ENCODE data around the gene MAGI2. TPM values are rescaled to one million over a fixed set of nuclear protein-coding genes. Genes with fewer than 3 reads are reported as not detected.

The MAGI2 gene
- total RNA-seq, 3 donors from 2014 or later (not counting 1 experiment from before 2014, with no cell fraction given) = 0.09 to 0.48 (median 0.27) TPM

DNA sequence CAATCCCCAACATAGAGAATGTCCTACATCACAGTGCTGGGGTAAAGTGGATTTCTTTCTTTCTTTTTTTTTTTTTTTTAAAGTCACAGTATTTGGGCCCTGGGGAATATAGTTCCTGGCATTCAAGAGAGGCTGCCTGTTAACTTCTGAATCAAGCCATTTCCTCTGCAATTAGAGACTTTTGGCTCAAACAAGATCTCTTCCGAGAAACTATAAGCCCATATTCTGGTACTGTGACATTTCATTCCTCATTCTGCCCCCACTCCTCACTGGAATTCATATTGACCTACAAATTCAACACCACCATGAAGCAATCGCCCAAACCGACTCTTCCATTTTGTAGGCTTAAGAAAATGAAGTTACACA, 1467.5 kb downstream of the MAGI2 start:
- no peak overlapping the region for H3K27ac ChIP-seq (ENCODE audit: low read length)
- Mint-ChIP-seq H3K4me1 (no peaks in the 10 kb centered on the region), H3K27ac (no peak overlapping the region), H3K27me3 (ENCODE audit: low read depth in 2 of 2) (peaks cover 3 to 5% of the 10 kb centered on the region in 2 donors), H3K4me3 (no peak overlapping the region), H3K9me3 (no peaks in the 10 kb centered on the region), H3K36me3 (no peaks in the 10 kb centered on the region)
- H3K4me3 ChIP-seq (ENCODE audit: low read length) = no peak overlapping the region
- intact Hi-C loops (cut with micrococcal nuclease) = no loop called here
- no peaks in the 10 kb centered on the region for H3K36me3 ChIP-seq (ENCODE audit: control insufficient read depth, insufficient read depth, low read length)
- ATAC-seq (no peak), DNase-seq (no peak)
- no peaks in the 10 kb centered on the region for H3K27me3 ChIP-seq (ENCODE audit: control insufficient read depth, insufficient read depth, low read length)
- 83% methylated on average over 3 of the region's 3 CpGs for WGBS (ENCODE audit: insufficient coverage)
- no peaks in the 10 kb centered on the region for H3K4me1 ChIP-seq (ENCODE audit: control insufficient read depth, insufficient read depth, low read length)
- H3K9me3 ChIP-seq (ENCODE audit: control insufficient read depth, insufficient read depth, low read length) = no peaks in the 10 kb centered on the region
- TF ChIP-seq, protein P1, sequence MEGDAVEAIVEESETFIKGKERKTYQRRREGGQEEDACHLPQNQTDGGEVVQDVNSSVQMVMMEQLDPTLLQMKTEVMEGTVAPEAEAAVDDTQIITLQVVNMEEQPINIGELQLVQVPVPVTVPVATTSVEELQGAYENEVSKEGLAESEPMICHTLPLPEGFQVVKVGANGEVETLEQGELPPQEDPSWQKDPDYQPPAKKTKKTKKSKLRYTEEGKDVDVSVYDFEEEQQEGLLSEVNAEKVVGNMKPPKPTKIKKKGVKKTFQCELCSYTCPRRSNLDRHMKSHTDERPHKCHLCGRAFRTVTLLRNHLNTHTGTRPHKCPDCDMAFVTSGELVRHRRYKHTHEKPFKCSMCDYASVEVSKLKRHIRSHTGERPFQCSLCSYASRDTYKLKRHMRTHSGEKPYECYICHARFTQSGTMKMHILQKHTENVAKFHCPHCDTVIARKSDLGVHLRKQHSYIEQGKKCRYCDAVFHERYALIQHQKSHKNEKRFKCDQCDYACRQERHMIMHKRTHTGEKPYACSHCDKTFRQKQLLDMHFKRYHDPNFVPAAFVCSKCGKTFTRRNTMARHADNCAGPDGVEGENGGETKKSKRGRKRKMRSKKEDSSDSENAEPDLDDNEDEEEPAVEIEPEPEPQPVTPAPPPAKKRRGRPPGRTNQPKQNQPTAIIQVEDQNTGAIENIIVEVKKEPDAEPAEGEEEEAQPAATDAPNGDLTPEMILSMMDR (IDR thresholded peaks at IDR 0.05) = no peak

DNA sequence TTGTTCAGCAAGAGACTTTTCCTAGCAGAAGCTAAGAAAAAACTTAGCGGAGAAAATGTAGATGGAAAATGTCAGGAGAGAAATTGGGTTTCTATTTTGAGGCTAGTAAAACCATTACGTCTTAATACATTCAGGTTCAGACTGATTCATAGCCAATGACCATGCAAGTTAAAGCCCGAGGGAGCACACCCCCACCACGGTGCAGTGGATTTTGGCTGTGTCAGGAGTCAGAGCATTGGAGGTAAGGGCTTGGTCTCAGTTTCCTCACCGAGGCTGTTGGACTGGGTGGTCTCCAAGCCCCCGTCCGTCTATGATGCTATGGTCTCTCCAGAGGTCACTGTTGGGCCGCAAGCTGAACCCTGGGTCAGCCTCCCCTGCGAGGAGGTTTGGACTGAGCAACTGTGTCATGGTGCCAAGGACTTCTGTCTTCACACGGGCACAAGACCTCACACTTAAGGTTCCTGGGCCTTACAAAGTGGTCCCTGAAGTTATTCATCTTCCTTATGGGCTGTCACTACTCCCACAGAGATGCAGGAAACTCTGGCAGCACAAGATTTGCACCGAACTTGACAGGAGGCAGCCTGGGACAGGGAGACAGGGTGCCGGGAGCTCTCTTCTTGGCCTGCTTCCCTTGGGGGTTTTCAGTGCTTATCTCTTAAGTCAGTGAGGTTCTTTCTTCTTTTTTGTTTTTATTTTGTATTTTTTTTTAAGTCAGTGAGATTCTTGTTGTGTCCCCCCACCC, 1468.1 kb downstream of the MAGI2 start:
- Histone ChIP-seq H3K27me3 (ENCODE audit: control insufficient read depth, insufficient read depth, low read length) (no peaks in the 10 kb centered on the region), H3K4me1 (ENCODE audit: control insufficient read depth, insufficient read depth, low read length) (no peaks in the 10 kb centered on the region), H3K4me3 (ENCODE audit: low read length) (no peak overlapping the region), H3K36me3 (ENCODE audit: control insufficient read depth, insufficient read depth, low read length) (no peaks in the 10 kb centered on the region), H3K9me3 (ENCODE audit: control insufficient read depth, insufficient read depth, low read length) (no peaks in the 10 kb centered on the region), H3K27ac (ENCODE audit: low read length) (no peak overlapping the region)
- H3K36me3 Mint-ChIP-seq = no peaks in the 10 kb centered on the region
- H3K27ac Mint-ChIP-seq = no peak overlapping the region
- DNase-seq = no peak
- H3K4me1 Mint-ChIP-seq = no peaks in the 10 kb centered on the region
- ATAC-seq = no peak
- intact Hi-C loops (cut with micrococcal nuclease) = no loop called here
- 73% methylated on average over 12 of the region's 12 CpGs for WGBS (ENCODE audit: insufficient coverage)
- H3K4me3 Mint-ChIP-seq = no peak overlapping the region
- TF ChIP-seq, protein P1 (IDR thresholded peaks at IDR 0.05) = no peak
- H3K9me3 Mint-ChIP-seq = no peaks in the 10 kb centered on the region
- H3K27me3 Mint-ChIP-seq (ENCODE audit: low read depth in 2 of 2) = peaks cover 4 to 8% of the 10 kb centered on the region in 2 donors

DNA sequence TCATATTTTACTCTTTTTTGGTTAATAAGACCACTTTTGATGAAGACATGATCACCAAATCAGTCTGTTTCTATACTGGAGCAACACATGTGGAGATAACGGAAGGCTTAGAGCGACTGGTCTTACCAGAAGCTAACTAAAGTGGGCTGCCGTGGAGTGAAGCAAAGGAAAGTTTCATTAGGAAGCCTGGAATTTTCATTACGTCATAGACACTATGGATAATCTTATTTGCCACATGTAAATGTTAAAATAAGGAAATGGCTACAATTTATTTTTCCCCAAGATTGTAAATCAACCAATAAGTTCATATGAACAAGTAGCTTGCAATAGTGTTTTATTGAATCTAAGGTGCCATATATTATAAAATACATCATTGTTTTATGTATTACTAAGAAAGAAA, 1469.5 kb downstream of the MAGI2 start:
- peaks cover 4 to 18% of the 10 kb centered on the region in 2 donors for H3K27me3 Mint-ChIP-seq (ENCODE audit: low read depth in 2 of 2)
- no peak for ATAC-seq
- no peaks in the 10 kb centered on the region for H3K4me1 ChIP-seq (ENCODE audit: control insufficient read depth, insufficient read depth, low read length)
- H3K27ac Mint-ChIP-seq = no peak overlapping the region
- H3K9me3 Mint-ChIP-seq = no peaks in the 10 kb centered on the region
- no peak for DNase-seq
- H3K4me3 ChIP-seq (ENCODE audit: low read length) = no peak overlapping the region
- H3K4me3 Mint-ChIP-seq = no peak overlapping the region
- no peaks in the 10 kb centered on the region for H3K4me1 Mint-ChIP-seq
- intact Hi-C loops (cut with micrococcal nuclease) = no loop called here
- no peak overlapping the region for H3K27ac ChIP-seq (ENCODE audit: low read length)
- H3K36me3 Mint-ChIP-seq = no peaks in the 10 kb centered on the region
- no peaks in the 10 kb centered on the region for H3K9me3 ChIP-seq (ENCODE audit: control insufficient read depth, insufficient read depth, low read length)
- TF ChIP-seq, protein P1 (IDR thresholded peaks at IDR 0.05) = no peak
- no peaks in the 10 kb centered on the region for H3K36me3 ChIP-seq (ENCODE audit: control insufficient read depth, insufficient read depth, low read length)
- WGBS (ENCODE audit: insufficient coverage) = 95% methylated on average over 3 of the region's 4 CpGs
- no peaks in the 10 kb centered on the region for H3K27me3 ChIP-seq (ENCODE audit: control insufficient read depth, insufficient read depth, low read length)

Data from natural killer cell (primary cell).